Effector memory CD4-positive, alpha-beta T cell (primary cell): ENCODE results near the gene CNGA2.

Experiments used
- DNase-seq, 3 donors: peaks; one replicate each; pipeline ENCODE4 v3.0.0-alpha.2; 2020
- H3K27ac ChIP-seq: 2 replicates; pipeline ENCODE4 v1.7.0; 2013; ENCODE audit warnings: mild to moderate bottlenecking, low read length, moderate library complexity; ENCODE audit not compliant: insufficient read depth, poor library complexity, severe bottlenecking
- H3K27me3 ChIP-seq: replicated peaks from 2 replicates; pipeline ENCODE4 v1.7.0; 2013; ENCODE audit warnings: mild to moderate bottlenecking, low read length; ENCODE audit not compliant: insufficient read depth, control insufficient read depth, poor library complexity, severe bottlenecking
- H3K36me3 ChIP-seq: 2 replicates; pipeline ENCODE4 v1.7.0; 2013; ENCODE audit warnings: mild to moderate bottlenecking, low read length, moderate library complexity; ENCODE audit not compliant: control insufficient read depth, insufficient read depth
- H3K4me1 ChIP-seq: 2 replicates; pipeline ENCODE4 v1.7.0; 2013; ENCODE audit warnings: low read length, mild to moderate bottlenecking; ENCODE audit not compliant: control insufficient read depth, insufficient read depth, poor library complexity, severe bottlenecking
- H3K4me3 ChIP-seq: 2 replicates; pipeline ENCODE4 v1.7.0; 2013; ENCODE audit warnings: low read length, low read depth, mild to moderate bottlenecking; ENCODE audit not compliant: insufficient read depth, poor library complexity, severe bottlenecking
- H3K9me3 ChIP-seq: 2 replicates; pipeline ENCODE4 v1.7.0; 2013; ENCODE audit warnings: mild to moderate bottlenecking, low read length, moderate library complexity; ENCODE audit not compliant: control insufficient read depth

Gene CNGA2

DNA sequence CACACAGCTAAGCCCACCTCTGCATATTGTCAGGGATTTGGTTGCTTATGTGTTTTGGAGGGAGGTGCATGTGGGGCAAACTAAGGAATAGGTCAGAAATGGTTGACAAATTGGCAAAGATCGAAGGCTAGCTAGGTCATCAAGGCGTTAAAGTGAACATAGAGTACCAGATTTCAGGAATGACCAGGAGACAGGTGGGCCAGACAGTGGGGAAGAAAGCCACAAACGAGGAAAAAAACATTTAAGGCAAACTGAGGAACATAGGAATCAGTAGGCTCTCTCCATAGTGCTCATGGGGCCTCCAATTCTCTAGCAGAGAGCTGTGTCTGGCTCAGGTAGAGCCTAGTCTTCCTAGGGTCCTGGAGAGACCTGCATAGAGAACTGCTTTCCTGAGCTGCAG lies 57.4 kb downstream of the CNGA2 start:
- H3K27me3 ChIP-seq = no peaks in the 10 kb centered on the region
- no peak overlapping the region for H3K27ac ChIP-seq
- H3K9me3 ChIP-seq = no peaks in the 10 kb centered on the region
- no peak overlapping the region for H3K4me3 ChIP-seq
- no peaks in the 10 kb centered on the region for H3K36me3 ChIP-seq
- no peaks in the 10 kb centered on the region for H3K4me1 ChIP-seq
- DNase-seq = no peak

GRCh38 chrX:151792505-151792904 lies 58.0 kb downstream of the CNGA2 start:
- DNase-seq = no peak
- Histone ChIP-seq H3K9me3 (no peaks in the 10 kb centered on the region), H3K4me1 (no peaks in the 10 kb centered on the region), H3K27me3 (no peaks in the 10 kb centered on the region), H3K4me3 (no peak overlapping the region), H3K36me3 (no peaks in the 10 kb centered on the region), H3K27ac (no peak overlapping the region)

- H3K9me3 ChIP-seq = no peaks in the 10 kb centered on the region
Observed at GRCh38 chrX:151793886-151794285, 59.3 kb downstream of the CNGA2 start.

More at GRCh38 chrX:151793886-151794285, 59.3 kb downstream of the CNGA2 start:
- Histone ChIP-seq H3K4me1 (no peaks in the 10 kb centered on the region), H3K36me3 (no peaks in the 10 kb centered on the region), H3K27me3 (no peaks in the 10 kb centered on the region), H3K4me3 (no peak overlapping the region), H3K27ac (no peak overlapping the region)
- DNase-seq = no peak
